Right renal pelvis (tissue), 4 donors: ENCODE results near the gene CTF1. TPM values are rescaled to one million over a fixed set of nuclear protein-coding genes. Genes with fewer than 3 reads are reported as not detected.
"Not testable (repeated sequence)": the region's sequence is repeated elsewhere in the genome, so short reads cannot be mapped to it uniquely, and the experiment has no call there.

Experiments used
- DNase-seq, 4 donors: peaks; one replicate each; pipeline ENCODE4 v3.0.0-alpha.2; 2013; ENCODE audit warnings: low read depth in 4 of 4, low spot score in 3 of 4, missing footprints in 1 of 4
- polyA plus RNA-seq, 4 donors: library from polyadenylated mRNA; unstranded; fragments of 120-200 nt; gene quantifications; one replicate each; pipeline ENCODE4 v1.2.1, GENCODE V29; 2013; ENCODE audit not compliant: insufficient read length in 4 of 4

Gene CTF1
- polyA plus RNA-seq, 4 donors, result 6.6 to 7.5 (median 7.3) TPM

GRCh38 chr16:30927789-30928378 is 31.5 kb downstream of the CTF1 start:
- DNase-seq, result peak in 2 of 4 donors; percentile 34 to 67

GRCh38 chr16:30928390-30928789 is 32.0 kb downstream of the CTF1 start:
- DNase-seq, result no peak

GRCh38 chr16:30929167-30929566 is 32.8 kb downstream of the CTF1 start:
- no peak for DNase-seq

GRCh38 chr16:30930160-30930571 is 33.8 kb downstream of the CTF1 start:
- DNase-seq, result no peak

GRCh38 chr16:30931068-30931650 is 34.7 kb downstream of the CTF1 start:
- DNase-seq, result no peak

- DNase-seq, result no peak
Measured at GRCh38 chr16:30934827-30935557, 38.6 kb downstream of the CTF1 start.

- no peak for DNase-seq
Measured at GRCh38 chr16:30937692-30938091, 41.3 kb downstream of the CTF1 start.

GRCh38 chr16:30939571-30939970 is 43.2 kb downstream of the CTF1 start:
- not testable (repeated sequence) for DNase-seq

- DNase-seq, result peak in 1 of 4 donors; percentile 56
Measured at GRCh38 chr16:30941600-30942425, 45.4 kb downstream of the CTF1 start.

GRCh38 chr16:30942426-30942806 is 46.0 kb downstream of the CTF1 start:
- DNase-seq, result no peak

GRCh38 chr16:30944352-30944751 is 47.9 kb downstream of the CTF1 start:
- DNase-seq, result no peak

- no peak for DNase-seq
Measured at GRCh38 chr16:30946671-30947540, 50.5 kb downstream of the CTF1 start.

- DNase-seq, result no peak
Measured at GRCh38 chr16:30947541-30947858, 51.1 kb downstream of the CTF1 start.

GRCh38 chr16:30947859-30948666 is 51.6 kb downstream of the CTF1 start:
- peak; percentile 88 to 98 (median 97) for DNase-seq

GRCh38 chr16:30948667-30949649 is 52.5 kb downstream of the CTF1 start, which contains the start of gene ORAI3:
ORAI3 (plus strand) TSS chr16:30949068; CDS start chr16:30949290, 222 bp downstream.
- peak in 1 of 4 donors; percentile 51 for DNase-seq

- DNase-seq, result no peak
Measured at GRCh38 chr16:30949650-30950515, 53.5 kb downstream of the CTF1 start.

GRCh38 chr16:30950516-30951065 is 54.2 kb downstream of the CTF1 start:
- DNase-seq, result no peak
